HL-60 (cell line): ENCODE data around the gene SYCN.

Experiments used
- CTCF ChIP-seq: IDR thresholded peaks from one replicate; pipeline ENCODE4 v1.5.1; 2011; ENCODE audit warnings: low read length, control low read depth, inconsistent platforms; ENCODE audit not compliant: insufficient read depth
- POLR2AphosphoS5 ChIP-seq: IDR thresholded peaks from 2 replicates; pipeline ENCODE4 v1.6.1; 2012; ENCODE audit warnings: low read depth

GRCh38 chr19:39172700-39173501 lies 31.2 kb downstream of the SYCN start:
- TF ChIP-seq CTCF (no peak), POLR2AphosphoS5 (no peak)
